Gastrocnemius medialis (tissue), 4 donors: ENCODE results near the gene DISP2. TPM values are rescaled to one million over a fixed set of nuclear protein-coding genes. Genes with fewer than 3 reads are reported as not detected.
A peak's percentile ranks its signal among the peaks of the same experiment; 100 is the strongest.

Experiments used
- ATAC-seq, 2 donors: fragments of 150-250 bp; one replicate each; pipeline ENCODE4 v1.9.1; 2016
- DNase-seq, 2 donors: peaks; one replicate each; pipeline ENCODE4 v3.0.0-alpha.2; 2019
- H3K27ac ChIP-seq, 4 donors: fragments of 200-600 bp; sonication (generic); 1 replicate in 1 of 4; 2 replicates in 3 of 4; pipeline ENCODE4 v1.5.1; 2016 to 2018; ENCODE audit warnings: mild to moderate bottlenecking in 2 of 4, moderate library complexity in 1 of 4
- H3K27me3 ChIP-seq, 3 donors: fragments of 200-600 bp; sonication (generic) in 2 of 3; 1 replicate in 1 of 3; 2 replicates in 2 of 3; pipeline versions ENCODE4 v1.5.1 to v1.6.0; 2016 to 2019; ENCODE audit warnings: mild to moderate bottlenecking in 1 of 3, moderate library complexity in 1 of 3
- H3K36me3 ChIP-seq, 2 donors: fragments of 200-600 bp; sonication (generic) in 1 of 2; one replicate each; pipeline ENCODE4 v1.5.1; 2017 to 2018
- H3K4me1 ChIP-seq, 2 donors: fragments of 200-600 bp; sonication (generic) in 1 of 2; one replicate each; pipeline ENCODE4 v1.5.1; 2016 to 2017; ENCODE audit warnings: mild to moderate bottlenecking in 2 of 2
- H3K4me3 ChIP-seq, 4 donors: fragments of 200-600 bp; sonication (generic) in 3 of 4; 1 replicate in 1 of 4; 2 replicates in 3 of 4; pipeline ENCODE4 v1.5.1; 2016 to 2019; ENCODE audit warnings: mild to moderate bottlenecking in 2 of 4
- H3K9me3 ChIP-seq, 3 donors: fragments of 200-600 bp; sonication (generic) in 2 of 3; 1 replicate in 1 of 3; 2 replicates in 2 of 3; pipeline ENCODE4 v1.5.1; 2016 to 2019
- POLR2A ChIP-seq, 2 donors: fragments of 450-650 bp; IDR thresholded peaks; one replicate each; pipeline ENCODE4 v1.6.1; 2017; ENCODE audit warnings: antibody characterized with exemption in 2 of 2, mild to moderate bottlenecking in 2 of 2, moderate library complexity in 2 of 2
- in situ Hi-C, 4 donors: fragments of 200-750 bp; cut with MboI; loops; one replicate each; pipeline versions ENCODE4 v1.15.0 to v1.8.0; 2017; ENCODE audit warnings: low sequenced_read_pairs in 4 of 4
- intact Hi-C: fragments of 100-400 bp; cut with DNase I; formaldehyde crosslinking; loops from one replicate; pipeline ENCODE4 v1.15.1; 2023; ENCODE audit warnings: low total_unique reads
- total RNA-seq, 4 donors: library from RNA; depleted of rRNA; stranded (reverse); fragments of >200 nt; gene quantifications; one replicate each; pipeline versions ENCODE4 v1.1.0 to v1.2.3, GENCODE V29; 2016
- TF ChIP-seq, protein P1 (sequence below), 5 experiments: fragments of 450-650 bp in 3 of 5; fragments of 200-600 bp in 2 of 5; sonication (generic) in 2 of 5; IDR thresholded peaks in 4 of 5; conservative IDR thresholded peaks in 1 of 5; 1 replicate in 4 of 5; 2 replicates in 1 of 5; pipeline ENCODE4 v1.5.1; 2016 to 2019; ENCODE audit warnings: antibody characterized with exemption in 5 of 5, mild to moderate bottlenecking in 3 of 5, moderate library complexity in 3 of 5

Gene DISP2
- total RNA-seq, 4 donors from 2014 or later = 0.02 to 0.12 (median 0.06) TPM

DNA sequence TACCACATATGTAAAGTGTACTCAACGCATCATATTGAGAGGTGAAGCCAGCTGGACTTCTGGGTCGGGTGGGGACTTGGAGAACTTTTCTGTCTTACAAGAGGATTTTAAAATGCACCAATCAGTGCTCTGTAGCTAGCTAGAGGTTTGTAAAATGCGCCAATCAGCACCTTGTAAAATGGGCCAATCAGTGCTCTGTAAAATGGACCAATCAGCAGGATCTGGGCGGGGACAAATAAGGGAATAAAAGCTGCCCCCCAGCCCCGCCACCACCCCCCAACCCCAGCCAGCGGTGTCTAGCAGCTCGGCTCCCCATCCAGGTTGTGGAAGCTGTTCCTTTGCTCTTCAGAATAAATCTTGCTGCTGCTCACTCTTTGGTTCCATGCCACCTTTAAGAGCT lies 41.4 kb downstream of the DISP2 start:
- Histone ChIP-seq H3K36me3 (no peaks in the 10 kb centered on the region), H3K4me3 (no peak overlapping the region), H3K4me1 (peaks cover 0 to 2% of the 10 kb centered on the region in 2 donors), H3K27ac (no peak overlapping the region), H3K27me3 (no peaks in the 10 kb centered on the region), H3K9me3 (no peaks in the 10 kb centered on the region)
- DNase-seq (no peak), ATAC-seq (no peak)
- in situ Hi-C loops (no loop called here), intact Hi-C loops (no loop called here)
- TF ChIP-seq, protein P1, sequence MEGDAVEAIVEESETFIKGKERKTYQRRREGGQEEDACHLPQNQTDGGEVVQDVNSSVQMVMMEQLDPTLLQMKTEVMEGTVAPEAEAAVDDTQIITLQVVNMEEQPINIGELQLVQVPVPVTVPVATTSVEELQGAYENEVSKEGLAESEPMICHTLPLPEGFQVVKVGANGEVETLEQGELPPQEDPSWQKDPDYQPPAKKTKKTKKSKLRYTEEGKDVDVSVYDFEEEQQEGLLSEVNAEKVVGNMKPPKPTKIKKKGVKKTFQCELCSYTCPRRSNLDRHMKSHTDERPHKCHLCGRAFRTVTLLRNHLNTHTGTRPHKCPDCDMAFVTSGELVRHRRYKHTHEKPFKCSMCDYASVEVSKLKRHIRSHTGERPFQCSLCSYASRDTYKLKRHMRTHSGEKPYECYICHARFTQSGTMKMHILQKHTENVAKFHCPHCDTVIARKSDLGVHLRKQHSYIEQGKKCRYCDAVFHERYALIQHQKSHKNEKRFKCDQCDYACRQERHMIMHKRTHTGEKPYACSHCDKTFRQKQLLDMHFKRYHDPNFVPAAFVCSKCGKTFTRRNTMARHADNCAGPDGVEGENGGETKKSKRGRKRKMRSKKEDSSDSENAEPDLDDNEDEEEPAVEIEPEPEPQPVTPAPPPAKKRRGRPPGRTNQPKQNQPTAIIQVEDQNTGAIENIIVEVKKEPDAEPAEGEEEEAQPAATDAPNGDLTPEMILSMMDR (IDR thresholded peaks at IDR 0.05 in 4 of 5, conservative IDR thresholded peaks at IDR 0.05 in 1 of 5) = no peak
- TF ChIP-seq POLR2A (IDR thresholded peaks at IDR 0.05) = no peak

DNA sequence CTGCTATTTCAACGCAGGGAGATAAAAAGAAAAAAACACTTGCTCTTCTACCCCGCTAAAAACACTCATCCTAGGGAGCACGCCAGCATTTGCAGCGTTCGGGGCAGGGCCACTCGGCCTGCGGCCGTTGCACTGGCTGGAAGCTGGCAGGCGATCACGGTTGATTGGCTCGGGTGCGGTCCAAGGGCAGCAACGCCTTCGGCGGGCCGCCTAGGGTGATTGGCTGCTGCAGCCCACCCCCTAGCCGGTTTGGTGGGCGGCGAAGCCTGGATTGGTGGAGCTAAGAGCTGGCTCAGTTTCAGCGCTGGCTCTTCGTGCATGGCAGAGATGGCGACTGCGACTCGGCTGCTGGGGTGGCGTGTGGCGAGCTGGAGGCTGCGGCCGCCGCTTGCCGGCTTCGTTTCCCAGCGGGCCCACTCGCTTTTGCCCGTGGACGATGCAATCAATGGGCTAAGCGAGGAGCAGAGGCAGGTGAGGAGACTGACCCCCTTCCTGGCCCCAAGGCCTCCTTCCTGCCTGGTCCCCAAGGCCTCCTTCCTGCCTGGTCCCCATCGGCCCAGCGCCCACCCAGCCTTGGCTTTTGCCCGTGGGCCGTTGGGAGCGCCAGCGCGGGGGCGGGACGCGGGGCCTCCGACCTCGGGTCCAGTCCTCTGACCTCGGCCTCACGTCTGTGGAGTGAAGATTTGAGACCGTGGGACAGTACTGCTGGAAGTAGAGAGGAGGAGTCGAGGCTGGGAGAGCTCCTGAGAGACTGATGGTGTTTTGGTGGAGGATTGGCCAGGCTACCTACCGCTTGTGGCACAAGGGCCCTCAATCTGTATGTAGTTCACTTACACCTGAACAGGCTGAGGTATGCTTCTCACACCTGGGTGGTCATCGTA lies 47.7 kb downstream of the DISP2 start, which contains the start of gene IVD:
IVD (plus strand) TSS at position 295 of the 881 bp plus-strand sequence; CDS start at position 328, 33 bp downstream.
- Histone ChIP-seq H3K4me1 (peaks cover 8 to 11% of the 10 kb centered on the region in 2 donors), H3K36me3 (peaks cover 0 to 16% of the 10 kb centered on the region in 2 donors), H3K27ac (peak within 1 kb of the TSS; percentile 74 to 81 (median 75)), H3K27me3 (no peaks in the 10 kb centered on the region), H3K4me3 (peak within 1 kb of the TSS; percentile 64 to 87 (median 73)), H3K9me3 (no peaks in the 10 kb centered on the region)
- peak; percentile 41 to 45 for TF ChIP-seq POLR2A (IDR thresholded peaks at IDR 0.05)
- TF ChIP-seq, protein P1 (IDR thresholded peaks at IDR 0.05 in 4 of 5, conservative IDR thresholded peaks at IDR 0.05 in 1 of 5) = no peak
- in situ Hi-C loops (loop anchor here in 1 of 4 donors (25.0 kb wide), 1 partner anchor 368 kb away; the partner anchor contains the start of gene SRP14), intact Hi-C loops (loop anchor here (1.0 to 10.0 kb wide), 3 partner anchors 25 to 361 kb away; partner anchors contain the start of gene INAFM2)
- peak; percentile 90 to 94 for DNase-seq
- peak; percentile 93 to 97 for ATAC-seq

GRCh38 chr15:40407330-40407990 lies 49.4 kb downstream of the DISP2 start:
- DNase-seq (no peak), ATAC-seq (no peak)
- TF ChIP-seq, protein P1 (IDR thresholded peaks at IDR 0.05 in 4 of 5, conservative IDR thresholded peaks at IDR 0.05 in 1 of 5) = no peak
- no peak for TF ChIP-seq POLR2A (IDR thresholded peaks at IDR 0.05)
- Histone ChIP-seq H3K4me3 (no peak overlapping the region), H3K36me3 (peaks cover 0 to 29% of the 10 kb centered on the region in 2 donors), H3K4me1 (peaks cover 8 to 11% of the 10 kb centered on the region in 2 donors), H3K27me3 (no peaks in the 10 kb centered on the region), H3K27ac (no peak overlapping the region), H3K9me3 (no peaks in the 10 kb centered on the region)
- in situ Hi-C loops (loop anchor here in 1 of 4 donors (25.0 kb wide), 1 partner anchor 370 kb away; the partner anchor contains the start of gene SRP14), intact Hi-C loops (loop anchor here (5.0 to 10.0 kb wide), 2 partner anchors 85 to 363 kb away; partner anchors contain the start of gene INAFM2)

GRCh38 chr15:40409366-40409765 lies 51.3 kb downstream of the DISP2 start:
- H3K27ac ChIP-seq = no peak overlapping the region
- ATAC-seq (no peak), DNase-seq (no peak)
- no peak overlapping the region for H3K4me3 ChIP-seq
- peaks cover 8 to 11% of the 10 kb centered on the region in 2 donors for H3K4me1 ChIP-seq
- H3K27me3 ChIP-seq = no peaks in the 10 kb centered on the region
- H3K36me3 ChIP-seq = peaks cover 0 to 39% of the 10 kb centered on the region in 2 donors
- in situ Hi-C loops = loop anchor here in 1 of 4 donors (25.0 kb wide), 1 partner anchor 372 kb away; the partner anchor contains the start of gene SRP14
- no peaks in the 10 kb centered on the region for H3K9me3 ChIP-seq
- intact Hi-C loops = loop anchor here (5.0 to 10.0 kb wide), 2 partner anchors 87 to 365 kb away; partner anchors contain the start of gene INAFM2
- TF ChIP-seq, protein P1 (IDR thresholded peaks at IDR 0.05 in 4 of 5, conservative IDR thresholded peaks at IDR 0.05 in 1 of 5) = no peak
- no peak for TF ChIP-seq POLR2A (IDR thresholded peaks at IDR 0.05)
